ENCODE results near the gene TANC2.
A peak's percentile ranks its signal among the peaks of the same experiment; 100 is the strongest.

TANC2 gene

DNA sequence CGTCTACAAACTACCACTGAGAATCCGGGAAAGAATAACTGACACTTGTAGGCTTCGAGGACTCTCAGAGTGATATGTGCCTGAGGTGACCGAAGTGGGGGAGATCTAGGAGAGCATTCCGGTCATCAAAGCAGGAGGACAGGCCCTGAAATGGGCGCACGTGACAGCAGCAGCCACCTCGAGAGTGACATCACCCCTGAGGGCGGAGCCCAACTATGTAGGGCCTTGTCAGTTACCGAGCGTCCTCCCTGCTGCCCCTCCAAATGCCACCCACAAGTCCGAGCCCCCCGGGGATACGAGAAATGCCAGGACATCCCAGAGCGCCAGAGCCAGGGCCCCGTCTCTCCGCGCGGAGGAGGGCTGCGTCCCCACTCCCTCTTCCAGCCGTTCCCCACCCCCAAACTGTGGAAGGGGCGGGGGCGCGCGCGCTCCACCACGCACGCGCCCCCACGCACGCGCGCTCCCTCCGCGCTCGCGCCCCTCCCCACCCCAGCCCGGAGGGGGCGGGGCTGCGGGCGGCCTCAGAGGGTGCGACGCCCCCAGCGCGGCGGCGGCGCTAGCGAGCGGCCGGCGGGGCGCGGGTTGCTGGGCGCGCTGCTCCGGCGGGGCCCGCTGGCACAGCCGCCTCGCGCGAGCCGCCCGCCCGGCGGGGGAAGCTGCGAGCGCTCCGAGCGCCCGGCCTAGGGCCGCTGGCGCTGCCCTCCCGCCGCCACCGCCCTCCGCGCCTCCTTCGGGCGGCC is at the start of gene TANC2:
Gene TANC2, plus strand, starts transcription at position 550 of the 740 bp plus-strand sequence. CDS start 43,325 bp downstream, outside the sequence.
- peak; percentile 85 for DNase-seq

DNA sequence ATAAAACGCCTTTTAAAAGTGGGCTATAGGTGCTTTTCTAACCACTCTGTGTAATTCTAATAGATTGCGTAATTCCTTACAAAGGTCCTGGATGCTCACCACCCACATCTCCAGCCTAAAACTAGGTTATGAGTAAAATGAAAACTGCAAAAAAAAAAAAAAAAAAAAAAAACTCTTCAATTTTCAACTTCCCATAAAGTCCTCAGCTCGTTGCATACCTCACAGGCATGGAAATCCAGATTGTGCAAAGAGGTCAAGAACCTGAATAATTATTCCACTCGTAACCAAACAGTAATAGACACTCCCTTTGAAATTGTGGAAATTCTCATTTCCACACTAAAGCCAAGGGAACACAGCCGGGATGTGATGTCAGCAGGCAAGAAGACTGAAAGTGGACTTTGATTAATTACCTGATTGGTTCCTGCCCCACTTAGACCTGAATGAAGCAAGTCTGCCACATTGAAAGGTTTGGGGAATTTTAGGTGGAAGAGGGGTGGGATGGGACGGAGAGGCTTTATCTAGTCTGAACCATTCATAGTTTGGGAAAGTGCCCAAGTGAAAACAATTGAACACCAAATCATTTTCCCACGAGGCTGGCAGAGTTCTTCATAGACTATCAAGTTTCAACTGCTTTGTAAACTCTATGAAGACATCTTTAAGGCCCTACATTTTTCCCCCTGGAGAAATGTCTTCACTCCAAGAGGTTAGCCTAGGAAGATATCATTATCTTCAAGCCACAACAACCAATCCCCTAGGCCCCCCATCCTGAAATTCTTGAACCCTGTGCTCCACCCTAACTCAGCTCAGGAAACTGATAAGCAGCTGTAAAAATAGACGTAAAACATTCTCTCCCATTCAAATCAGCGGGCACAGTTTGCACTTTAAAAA is 49.1 kb upstream of the TANC2 start:
- no peak for DNase-seq

DNA sequence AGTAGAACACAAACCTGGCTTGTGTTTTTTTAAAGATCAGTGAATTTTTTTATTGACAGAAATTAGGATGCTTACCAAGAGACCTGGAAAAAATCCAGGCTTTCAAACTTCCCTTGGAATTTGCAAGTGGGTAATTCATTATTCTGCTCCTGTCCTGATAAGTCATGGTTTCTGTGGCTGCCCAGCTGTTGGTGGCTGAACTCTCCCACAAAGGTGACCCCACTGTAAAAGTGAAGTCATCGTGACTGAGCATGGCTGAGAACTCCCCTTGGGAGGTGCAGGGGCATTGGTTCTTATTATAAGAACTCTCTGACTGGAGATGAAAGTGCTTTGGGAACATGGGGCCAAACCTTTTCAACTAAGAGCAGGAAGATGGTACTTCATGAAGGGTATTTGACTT is 46.6 kb upstream of the TANC2 start:
- peak; percentile 60 for DNase-seq

DNA sequence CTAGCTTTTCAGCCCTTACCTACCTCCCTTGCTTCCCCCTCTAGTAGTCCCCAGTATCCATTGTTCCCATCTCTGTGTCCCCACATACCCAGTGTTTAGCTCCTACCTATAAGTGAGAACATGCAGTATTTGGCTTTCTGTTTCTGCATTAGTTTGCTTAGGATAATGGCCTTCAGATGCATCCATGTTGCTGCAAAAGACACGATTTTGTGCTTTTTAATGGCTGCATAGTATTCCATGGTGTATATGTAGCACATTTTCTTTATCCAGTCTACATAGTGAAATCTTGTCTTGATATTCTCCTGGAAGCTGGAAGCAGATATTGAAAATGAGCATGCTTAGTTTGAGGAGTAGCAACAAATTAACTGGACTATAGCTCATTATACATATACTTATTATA is 45.7 kb upstream of the TANC2 start:
- DNase-seq: no peak

DNA sequence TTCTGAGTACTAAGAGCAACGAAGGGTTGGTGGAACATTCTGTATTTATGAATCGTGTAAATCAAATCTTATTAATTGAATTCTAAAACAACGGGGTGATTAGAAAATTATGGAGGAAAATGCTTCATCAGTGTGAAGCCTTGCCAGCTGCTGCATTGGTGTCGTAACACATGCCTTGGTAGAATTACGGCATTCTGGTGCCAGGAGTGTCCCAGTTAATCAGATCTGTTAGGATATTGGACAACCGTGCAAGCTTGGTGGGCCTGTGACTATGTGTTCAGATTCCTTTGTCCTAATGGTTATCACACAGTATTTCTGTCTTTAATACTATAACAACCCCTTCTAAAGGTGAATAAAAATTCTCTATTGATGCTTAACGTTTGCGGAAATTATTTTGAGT is 44.2 kb upstream of the TANC2 start:
- DNase-seq: no peak

DNA sequence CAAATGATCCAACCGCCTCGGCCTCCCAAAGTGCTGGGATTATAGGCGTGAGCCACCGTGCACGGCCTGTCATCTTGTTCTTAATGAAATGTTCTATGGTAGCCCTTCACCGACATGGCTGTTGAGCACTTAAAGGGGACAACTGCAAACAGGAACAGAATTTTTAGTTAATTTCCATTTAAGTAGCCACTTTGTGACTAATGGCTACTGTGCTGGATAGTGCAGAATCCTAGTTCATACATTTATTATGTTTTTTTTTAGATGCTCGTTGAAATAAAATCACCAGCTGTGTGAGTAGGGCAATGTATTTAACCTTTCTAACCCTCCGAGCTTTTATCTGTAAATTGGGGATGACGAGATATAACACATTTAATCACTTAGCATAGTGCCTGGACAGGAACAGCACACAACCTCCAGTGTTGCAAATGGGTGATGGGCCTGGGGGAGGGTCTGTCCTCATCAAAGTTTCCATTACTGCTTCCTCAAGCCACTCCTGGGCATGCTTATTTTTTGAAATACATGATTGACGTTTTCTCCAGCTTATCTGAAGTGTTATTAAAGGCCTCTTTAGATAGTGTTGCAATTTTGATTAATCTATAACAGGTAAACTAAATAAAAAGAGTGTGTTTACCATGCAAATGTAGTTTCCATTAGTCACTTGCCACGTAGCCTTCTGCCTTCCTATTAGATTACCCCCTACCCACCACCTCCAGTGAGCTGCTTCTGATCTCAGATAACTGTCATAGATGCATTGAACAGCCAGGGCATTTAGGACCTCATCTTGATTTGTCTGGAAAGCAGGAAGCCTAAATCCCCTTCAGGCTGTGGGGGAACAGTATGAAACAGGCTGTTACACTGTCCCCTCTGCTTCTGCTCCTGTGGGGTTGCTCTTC is 42.5 kb upstream of the TANC2 start:
- DNase-seq: no peak

DNA sequence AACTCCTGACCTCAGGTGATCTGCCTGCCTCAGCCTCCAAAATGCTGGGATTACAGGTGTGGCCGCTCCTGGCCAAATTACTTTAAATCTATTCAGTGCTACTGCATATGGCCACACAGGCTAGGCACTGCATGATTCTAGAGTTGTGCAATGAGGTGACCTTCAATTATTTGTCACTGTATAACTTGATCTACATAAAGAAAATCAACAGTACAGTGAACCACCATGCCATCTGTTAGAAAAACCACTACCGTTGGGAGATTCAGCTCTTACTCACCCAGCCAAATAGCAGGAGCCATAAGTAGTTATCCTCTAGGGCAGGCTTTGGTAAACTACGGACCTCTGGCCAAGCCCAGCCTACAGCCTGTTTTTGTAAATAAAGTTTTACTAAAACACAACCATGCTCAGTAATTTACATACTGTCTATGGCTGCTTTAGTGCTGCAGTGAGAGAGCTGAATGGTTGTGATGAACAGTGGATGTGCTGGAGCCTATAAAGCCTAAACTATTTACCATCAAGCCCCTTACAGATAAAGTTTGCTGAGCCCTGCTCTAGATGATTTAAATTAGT is 40.7 kb upstream of the TANC2 start:
- DNase-seq: no peak

DNA sequence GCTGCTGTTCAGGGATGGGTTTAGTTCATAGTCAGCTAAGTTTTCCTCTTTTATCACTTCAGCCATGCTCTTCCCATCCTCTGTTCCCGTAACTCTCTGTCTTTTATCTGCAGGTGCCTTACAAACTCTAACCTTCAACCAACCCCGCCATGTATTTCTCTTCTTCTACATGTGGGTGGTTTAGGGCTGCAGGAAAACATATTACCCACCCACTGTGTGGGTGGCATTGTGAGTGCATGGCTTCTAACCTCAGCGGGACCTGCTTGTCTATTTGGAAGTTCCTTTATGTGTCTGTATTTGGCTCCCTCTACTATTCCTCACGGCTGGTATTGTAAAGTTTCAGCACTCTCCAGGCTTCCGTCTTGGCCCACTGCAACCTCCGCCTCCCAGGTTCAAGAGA is 39.0 kb upstream of the TANC2 start:
- no peak for DNase-seq

DNA sequence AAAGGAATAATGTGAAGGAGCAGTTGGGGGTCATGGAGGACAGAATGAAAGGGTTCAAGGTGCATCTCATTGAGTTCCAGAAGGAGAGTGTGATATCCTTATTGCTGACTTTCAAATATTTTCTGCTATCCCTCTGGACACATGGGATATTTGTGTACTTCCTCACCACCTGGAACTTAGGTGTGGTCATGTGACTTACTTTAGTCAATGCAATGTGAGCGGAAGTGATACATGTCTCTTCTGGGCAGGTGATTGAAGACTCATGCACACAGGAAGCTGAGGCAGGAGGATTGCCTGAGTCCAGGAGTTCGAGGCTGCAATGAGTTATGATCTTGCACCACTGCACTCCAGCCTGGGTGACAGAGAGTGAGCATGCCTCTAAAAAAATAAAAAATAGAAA is 36.7 kb upstream of the TANC2 start:
- DNase-seq: no peak

DNA sequence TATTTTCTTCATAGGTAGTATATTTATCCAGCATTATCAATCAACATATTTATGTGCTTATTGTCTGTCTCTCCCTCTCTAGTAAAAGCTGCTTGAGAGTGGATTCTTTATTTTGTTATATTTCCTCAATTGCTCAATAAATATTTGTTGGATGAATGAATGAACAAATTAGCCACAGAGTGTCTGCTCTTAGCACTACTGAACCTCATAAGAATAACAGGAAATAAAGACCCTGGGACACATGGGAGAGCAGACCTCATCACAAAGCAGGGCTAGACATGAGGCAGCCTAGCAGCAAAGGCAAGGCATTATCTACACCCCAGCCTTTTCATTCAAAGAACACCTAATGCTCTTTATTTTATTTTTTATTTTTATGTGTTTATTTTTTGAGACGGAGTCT is 34.9 kb upstream of the TANC2 start:
- peak; percentile 28 for DNase-seq

DNA sequence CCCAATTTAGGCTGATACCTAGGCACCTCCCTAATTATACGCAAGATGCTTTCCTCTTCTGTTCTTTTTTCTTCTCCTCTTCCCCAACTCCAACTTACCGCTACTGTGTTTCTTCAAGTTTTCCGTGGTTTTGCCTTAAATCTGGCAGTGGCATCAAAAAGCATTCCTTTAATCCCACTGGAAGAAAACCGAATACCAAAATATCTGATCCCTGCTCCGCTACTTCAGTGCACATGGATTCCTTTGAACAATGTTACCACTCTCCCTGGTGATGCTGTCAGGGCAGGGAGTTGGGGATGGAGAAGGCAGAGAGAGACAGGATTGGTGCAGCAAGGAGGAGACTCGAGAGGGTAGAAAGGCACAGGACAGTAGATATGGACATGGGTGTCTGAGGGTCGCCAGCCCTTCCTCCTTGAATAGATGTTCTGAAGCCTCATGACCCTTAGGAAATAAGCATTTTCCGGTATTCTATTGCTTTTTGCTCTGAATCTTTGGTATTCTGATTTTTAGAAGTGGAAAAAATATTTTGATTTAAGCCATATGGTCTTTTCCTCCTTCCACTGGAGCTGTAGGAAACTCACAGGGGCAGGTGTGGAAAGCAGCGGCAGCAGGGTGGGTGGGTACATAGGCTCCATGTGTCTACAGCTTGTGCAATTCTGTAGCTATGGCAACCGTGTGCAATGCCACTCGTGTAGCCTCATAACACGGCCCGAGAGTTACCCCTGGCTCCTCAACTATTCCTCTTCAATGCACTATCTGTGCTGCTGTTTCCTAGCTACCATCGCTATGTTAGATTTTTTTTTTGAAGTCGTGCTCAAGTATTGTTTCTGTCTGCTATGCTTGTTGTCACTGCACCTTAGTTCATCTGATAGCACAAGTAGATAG is 32.3 kb upstream of the TANC2 start:
- no peak for DNase-seq

DNA sequence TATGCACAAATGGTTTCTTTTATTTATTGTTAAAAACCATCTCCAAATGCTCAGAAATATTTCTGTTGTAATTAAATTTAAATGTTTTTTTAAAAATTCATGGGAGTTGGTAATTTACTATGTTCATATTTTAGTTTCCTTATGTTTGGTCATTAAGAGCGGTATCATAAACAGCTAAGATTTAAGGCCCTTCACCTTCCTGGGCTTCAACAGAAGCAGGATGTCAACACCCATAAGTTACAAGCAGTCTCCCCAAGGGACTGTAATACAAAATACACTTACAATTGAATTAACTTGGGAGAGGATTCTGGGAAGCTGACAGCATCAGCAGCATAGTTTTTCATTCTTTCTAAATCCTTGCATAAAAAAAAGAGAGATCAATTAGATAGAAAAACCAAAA is 30.9 kb upstream of the TANC2 start:
- DNase-seq: no peak

DNA sequence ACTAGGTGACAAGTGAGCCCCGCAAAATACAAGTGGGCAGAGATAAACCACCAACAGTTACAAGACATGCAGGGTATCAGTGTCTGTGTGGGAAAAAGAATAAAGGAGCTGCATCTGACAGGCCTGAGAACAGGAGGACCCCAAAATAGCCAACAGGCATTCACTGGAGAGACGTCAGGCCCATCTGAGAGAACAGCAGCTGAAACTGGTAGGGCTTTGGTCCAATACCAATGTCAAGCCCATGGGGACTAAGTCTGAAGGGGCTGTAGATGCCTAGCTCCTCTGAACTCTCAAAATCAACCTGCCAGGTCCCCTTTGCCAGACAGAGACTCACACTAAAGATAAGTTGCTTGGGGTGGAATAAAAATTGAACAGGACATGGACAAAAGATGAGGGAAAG is 30.5 kb upstream of the TANC2 start:
- no peak for DNase-seq

DNA sequence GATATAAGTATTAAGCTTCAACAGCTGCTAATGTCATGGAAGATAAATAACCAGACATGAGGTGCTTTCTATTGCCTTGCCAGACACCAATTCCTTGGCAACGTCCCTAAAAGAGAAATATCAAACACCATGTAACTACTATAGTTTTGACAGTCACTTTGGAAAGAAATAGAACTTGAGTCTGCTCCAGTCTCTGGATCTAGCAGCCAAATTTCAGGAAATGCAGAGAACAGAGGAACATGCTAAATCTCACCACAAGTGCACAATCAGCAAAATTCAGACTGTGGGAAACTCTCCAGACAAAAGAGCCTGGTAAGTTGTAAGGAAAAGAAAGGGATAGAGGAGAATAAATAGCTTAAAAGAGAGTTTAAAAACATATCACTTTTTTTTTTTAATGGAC is 28.4 kb upstream of the TANC2 start:
- no peak for DNase-seq

DNA sequence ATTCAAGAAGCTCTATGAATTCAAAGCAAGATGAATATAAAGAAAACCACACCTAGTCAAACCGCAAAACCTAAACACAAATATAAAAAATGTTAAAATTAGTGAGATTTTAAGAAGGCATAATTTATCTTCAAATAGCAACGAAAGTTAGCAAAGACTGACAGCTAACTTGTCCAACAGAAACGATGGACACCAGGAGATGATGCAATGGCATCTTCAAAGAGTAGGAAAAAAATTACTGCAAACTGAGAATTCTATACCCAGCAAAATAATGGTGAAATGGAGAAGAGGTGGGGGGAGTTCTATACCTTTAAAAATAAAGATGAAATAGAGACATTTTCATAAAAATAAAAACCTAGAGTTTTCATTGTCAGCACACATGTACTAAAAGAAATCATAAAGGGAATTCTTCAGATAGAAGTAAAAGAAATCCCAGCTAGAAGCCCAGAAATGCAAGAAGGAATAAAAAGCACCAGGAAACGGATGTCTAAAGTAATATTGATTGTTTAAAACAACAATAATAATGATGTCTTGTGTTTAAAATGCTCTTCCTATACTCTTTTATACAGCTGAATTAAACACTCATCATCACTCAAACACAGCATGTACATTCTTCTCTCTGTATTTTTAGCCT is 24.6 kb upstream of the TANC2 start:
- no peak for DNase-seq

DNA sequence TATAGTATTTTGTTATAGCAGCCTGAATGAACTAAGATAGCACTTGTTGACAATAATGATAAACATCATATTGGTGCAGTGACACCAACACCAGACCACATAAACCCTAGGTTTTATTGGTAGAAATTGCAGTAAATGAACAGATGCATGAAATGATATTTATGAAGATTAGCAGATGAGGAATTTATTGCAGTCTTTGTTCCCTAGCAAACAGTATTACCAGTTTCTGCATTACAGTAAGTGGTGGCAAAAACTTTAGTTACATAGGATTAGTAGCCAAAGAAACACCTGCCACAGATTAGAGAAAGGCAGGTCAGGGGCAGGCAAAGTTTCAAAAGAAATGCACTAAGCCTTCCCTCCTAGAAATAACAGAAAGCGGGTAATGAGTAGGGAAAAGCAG is 17.7 kb upstream of the TANC2 start:
- no peak for DNase-seq

DNA sequence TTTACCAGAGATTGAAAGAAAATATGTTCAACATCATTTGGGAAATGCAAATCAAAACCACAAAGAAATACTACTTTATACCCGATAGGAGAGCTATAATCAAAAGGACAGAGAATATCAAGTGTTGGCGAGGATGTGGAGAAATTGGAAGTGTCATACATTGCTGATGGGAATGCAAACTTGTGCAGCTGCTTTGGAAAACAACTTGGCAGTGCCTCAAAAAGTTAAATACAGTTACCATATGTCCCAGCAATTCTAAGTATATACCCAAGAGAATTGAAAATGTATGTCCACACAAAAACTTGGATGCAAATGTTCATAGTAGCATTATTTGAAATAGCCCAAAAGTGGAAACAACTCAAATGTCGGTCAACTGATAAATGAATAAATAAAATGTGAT is 17.0 kb upstream of the TANC2 start:
- no peak for DNase-seq

DNA sequence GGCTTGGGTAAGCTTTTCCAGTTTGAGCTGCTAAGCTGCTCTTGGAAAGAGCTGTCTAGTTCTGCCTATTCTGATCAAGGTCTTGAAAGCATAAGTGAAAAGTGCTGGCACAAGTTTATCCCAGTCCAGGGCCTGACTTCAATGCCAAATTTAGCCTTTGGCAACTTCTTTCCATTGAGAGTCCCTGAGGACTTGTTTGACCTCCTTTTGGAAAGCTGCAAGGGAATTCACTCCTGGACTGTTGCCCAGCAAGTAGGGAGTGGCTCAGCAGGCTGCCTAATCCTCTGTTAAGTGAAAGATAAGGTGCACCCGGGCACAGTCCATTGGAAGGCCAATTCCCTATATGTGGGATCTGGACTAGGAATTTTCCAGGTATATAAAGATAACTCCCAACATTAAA is 16.0 kb upstream of the TANC2 start:
- DNase-seq: peak; percentile 69

DNA sequence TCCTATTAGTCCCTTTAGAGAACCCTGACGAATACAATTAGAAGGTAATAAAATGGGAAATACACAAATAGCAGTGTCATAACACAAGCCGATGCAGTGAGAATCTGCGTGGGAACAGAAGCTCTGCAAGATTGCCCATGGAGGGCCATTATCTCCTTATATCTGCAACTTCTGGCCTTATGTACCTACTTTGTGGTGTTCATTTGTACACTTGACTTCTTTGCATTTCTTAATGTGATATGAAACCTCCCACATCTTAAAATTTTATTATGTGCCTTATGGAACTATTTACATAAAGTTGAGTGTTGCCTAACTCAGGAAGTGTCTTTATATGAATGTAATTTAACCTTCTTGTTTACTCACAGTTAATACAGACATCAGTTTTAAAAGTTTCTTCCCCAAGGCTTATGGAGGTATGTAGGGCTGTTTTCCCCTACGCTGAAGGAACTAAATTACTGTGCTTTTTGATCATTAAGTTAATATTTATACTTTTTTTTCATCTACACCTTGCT is 10.1 kb upstream of the TANC2 start:
- no peak for DNase-seq

DNA sequence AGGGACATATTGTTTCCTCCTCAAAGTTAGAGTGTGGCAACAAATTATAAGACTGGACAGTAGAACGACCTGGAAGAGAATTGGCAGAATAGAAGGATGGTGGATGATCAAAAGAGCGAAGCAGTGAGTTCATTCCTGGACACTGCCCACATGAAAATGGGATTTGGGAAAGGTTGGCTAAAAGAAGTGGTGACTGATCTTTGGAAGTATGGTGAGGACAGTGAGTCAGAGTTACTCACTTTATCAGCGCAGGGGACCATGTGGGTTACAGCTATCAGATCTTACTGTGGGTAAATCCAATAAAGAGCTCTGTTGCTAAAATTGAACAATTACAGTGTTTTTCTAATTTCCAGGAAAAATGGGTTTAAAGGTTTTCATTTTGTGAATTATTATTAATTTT is 2.7 kb upstream of the TANC2 start:
- DNase-seq: peak; percentile 87

DNA sequence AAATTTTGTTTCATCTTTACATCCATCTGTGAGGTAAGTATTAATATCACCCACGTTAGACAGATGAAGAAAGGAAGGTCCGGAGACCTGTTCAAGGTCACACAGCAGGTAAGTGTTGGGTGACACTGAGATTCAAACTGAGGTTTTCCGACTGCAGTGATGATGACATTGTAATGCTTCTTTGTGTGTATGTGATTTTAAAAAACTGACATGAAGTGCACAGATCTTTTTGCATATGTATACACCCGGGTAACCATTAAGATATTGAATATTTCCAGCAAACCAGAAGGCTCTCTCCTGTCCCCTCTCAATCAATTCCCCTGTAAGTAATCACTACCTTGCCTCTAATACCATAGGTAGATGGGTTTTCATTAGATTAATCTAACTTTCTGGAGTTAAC is 1.5 kb upstream of the TANC2 start:
- DNase-seq: no peak
